ENCODE data around the gene SMYD3. TPM values are rescaled to one million over a fixed set of nuclear protein-coding genes. Genes with fewer than 3 reads are reported as not detected.
"Not testable (repeated sequence)": the region's sequence is repeated elsewhere in the genome, so short reads cannot be mapped to it uniquely, and the experiment has no call there.

The SMYD3 gene
- total RNA-seq, 2 donors from 2014 or later: 16.7 to 18.2 TPM

DNA sequence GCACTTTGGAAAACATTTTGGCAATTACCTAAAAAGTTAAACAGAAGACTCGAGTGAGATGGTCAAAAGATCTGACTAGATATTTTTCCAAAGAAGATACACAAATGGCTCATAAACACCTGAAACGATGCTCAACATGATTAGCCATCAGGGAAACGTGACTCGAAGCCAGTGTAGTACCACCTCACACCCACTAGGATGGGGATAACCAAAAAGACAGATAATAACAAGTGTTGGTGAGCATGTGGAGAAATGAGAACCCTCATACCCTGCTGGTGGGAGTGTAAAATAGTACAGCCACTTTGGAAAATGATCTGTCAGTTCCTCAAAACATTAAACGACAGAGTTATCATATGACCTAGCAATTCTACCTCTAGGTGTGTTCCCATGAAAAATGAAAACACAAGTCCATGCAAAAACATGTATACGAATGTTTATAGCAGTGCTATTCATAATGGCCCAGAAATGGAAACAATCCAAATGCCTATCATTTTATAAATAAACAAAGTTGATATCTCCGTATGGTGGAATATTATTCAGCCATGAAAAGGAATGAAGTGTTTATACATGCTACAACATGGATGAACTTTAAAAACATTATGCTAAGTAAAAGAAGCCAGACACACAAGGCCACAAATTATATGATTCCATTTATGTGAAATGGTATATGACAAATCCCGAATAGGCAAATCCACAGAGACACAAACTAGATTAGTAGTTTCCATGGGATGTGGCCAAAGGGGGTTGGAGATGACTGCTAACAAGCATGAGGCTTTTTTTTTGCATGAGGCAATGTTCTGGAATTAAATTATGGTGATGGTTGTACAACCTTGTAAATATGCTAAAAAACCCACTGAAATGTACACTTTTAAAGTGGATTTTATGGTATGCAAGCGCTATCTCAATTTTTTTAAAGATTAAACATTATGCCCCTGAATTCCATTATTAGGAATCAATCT, 727.0 kb downstream of the SMYD3 start:
- intact Hi-C loops (cut with DNase I): no loop called here
- DNase-seq (ENCODE audit: low spot score): no peak

DNA sequence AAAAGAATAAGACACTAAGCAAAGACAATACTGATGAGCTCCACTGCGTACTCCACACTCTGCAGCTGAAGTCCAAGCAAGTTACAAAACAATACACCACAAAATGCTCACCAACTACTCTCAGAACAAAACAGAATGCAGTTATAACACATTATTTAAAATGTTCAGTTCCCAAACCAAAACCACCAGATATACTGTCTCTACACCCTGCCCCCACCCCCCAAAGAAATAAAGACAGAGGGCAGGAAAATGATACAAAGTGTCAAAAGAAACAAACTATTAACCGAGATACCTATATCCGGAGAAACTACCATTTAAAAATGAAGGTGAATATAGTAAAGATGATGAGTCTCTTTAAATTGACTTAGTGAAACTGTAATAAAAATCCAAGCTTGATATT, 729.3 kb downstream of the SMYD3 start:
- intact Hi-C loops (cut with DNase I): no loop called here

DNA sequence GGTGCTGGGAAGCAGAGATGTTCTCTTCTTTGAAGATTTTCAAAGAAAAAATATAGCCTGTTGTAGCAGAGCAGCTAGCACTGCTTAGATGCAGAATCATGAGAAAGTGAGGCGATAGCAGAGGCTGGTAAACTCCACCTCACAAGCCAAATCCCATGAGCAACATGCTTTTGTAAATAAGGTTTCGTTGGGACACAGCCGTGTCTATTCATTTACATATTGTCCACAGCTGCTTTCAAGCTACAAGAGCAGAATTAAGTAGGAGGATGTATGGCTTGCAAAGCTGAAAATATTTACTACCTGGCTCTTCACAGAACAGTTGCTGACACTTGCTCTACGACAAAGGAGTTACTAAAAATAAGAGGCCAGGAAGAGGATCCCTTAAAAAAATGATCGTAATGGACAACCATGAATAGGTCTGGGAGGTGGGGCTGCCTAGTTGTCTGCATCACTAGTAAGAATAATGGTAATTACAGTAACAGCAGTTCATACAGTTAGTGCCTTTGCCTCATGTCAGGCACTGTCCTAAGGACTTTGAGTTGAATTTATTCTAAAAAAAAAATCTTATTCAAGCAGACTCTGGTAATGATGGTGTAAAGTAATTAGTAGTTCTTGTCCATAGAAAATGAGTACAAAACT, 730.3 kb downstream of the SMYD3 start:
- intact Hi-C loops (cut with DNase I): no loop called here
- no peak for DNase-seq (ENCODE audit: low spot score)

More for the DNA sequence above, 729.3 kb downstream of the SMYD3 start:
- DNase-seq (ENCODE audit: low spot score): no peak

DNA sequence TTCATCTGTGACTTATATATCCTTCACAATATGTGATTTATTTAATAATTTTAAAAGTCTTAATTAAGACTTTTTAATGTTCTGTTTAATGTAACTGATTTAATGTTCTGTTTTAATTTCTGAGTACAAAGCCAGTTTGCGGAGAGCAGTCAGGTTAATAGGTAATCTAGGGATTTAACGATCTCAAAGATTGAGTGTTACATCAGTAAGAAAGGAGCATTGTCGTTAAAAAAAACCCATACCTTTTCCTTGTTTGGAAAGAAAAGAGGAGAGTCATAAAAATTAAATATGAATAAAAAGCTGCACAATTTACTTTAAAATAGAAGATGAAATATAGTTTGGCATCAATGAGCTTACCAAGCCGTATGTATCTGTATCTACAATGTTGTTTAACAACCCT, 730.9 kb downstream of the SMYD3 start:
- DNase-seq (ENCODE audit: low spot score): no peak
- intact Hi-C loops (cut with DNase I): no loop called here

DNA sequence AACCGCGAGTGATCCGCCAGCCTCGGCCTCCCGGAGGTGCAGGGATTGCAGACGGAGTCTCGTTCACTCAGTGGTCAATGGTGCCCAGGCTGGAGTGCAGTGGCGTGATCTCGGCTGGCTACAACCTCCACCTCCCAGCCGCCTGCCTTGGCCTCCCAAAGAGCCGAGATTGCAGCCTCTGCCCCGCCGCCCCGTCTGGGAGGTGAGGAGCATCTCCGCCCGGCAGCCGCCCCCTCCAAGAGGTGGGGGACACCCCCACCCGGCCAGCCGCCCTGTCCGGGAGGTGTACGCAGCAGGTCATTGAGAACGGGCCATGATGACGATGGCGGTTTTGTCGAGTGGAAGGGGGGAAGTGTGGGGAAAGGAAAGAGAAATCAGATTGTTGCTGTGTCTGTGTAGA, 732.1 kb downstream of the SMYD3 start:
- intact Hi-C loops (cut with DNase I); DNase-seq (ENCODE audit: low spot score): not testable (repeated sequence)

DNA sequence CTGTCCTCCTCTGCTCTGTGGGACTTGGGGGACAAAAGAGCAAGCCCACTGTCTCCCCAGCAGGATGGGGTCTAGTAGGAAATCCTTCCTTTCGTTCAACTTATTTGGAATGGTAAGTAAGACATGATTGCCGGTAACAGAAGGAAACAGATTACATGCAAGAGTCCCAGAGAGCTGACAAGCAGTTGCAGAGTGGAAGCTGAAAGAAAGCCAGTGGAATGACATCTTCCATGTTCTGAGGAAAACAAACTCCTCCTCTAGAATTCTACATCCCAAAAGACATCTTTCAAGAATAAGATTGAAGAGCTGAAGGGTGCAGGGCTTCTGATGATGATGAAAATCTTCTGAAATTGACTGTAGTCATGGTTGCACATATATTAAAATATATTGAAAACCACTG, 732.9 kb downstream of the SMYD3 start:
- intact Hi-C loops (cut with DNase I): no loop called here
- DNase-seq (ENCODE audit: low spot score): no peak

DNA sequence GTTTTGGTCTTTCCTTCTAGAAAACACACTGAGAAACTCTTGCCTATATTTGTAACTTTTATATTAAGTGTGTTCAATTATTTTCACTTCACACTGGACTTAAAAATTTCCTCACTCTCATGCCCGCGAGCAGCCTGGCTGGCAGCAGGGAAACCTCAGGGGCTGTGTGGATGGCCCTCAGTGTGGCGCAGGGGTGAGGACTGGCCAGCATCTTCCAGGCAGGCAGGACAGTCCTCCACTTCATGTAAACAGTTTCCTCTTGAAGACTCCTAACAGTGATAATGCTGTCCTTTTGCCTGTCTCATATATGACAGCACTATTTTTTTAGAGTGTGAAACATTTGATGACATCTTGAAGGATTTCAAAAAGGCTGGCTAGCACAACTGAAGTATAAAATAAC, 733.7 kb downstream of the SMYD3 start:
- no peak for DNase-seq (ENCODE audit: low spot score)
- intact Hi-C loops (cut with DNase I): no loop called here

DNA sequence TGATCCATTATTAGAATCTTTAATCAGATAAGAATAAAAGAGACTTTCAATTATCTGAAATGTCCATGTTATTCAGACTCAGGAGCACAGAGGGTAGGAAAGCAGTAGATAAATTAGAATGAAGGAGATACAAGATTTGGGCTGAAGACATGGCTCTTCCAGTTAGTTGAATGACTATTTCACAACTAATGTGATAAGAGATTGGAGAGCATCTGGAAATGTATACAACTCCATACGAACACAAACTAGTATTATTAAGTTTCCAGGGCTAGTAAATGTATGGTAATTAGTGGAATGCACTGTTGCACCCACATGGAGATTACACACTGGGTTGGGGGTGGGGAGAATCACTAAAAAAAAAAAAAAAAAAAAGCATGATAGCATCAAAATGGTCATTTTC, 734.3 kb downstream of the SMYD3 start:
- intact Hi-C loops (cut with DNase I): no loop called here
- DNase-seq (ENCODE audit: low spot score): no peak

DNA sequence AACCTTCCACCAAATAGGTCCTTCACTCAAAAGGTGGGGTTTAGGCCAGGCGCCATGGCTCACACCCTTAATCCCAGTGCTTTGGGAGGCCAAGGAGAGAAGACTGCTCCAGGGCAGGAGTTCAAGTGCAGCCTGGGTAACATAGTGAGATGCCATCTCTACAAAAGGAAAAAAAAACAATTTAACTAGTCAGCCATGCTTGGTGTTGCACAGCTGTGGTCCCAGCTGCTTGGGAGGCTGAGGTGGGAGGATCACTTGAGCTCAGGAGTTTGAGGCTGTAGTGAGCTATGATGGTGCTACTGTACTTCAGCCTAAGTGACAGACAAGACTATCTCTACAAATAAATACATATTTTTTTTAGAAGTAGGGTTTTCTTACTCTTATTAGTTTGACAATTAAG, 734.8 kb downstream of the SMYD3 start:
- intact Hi-C loops (cut with DNase I): no loop called here

DNA sequence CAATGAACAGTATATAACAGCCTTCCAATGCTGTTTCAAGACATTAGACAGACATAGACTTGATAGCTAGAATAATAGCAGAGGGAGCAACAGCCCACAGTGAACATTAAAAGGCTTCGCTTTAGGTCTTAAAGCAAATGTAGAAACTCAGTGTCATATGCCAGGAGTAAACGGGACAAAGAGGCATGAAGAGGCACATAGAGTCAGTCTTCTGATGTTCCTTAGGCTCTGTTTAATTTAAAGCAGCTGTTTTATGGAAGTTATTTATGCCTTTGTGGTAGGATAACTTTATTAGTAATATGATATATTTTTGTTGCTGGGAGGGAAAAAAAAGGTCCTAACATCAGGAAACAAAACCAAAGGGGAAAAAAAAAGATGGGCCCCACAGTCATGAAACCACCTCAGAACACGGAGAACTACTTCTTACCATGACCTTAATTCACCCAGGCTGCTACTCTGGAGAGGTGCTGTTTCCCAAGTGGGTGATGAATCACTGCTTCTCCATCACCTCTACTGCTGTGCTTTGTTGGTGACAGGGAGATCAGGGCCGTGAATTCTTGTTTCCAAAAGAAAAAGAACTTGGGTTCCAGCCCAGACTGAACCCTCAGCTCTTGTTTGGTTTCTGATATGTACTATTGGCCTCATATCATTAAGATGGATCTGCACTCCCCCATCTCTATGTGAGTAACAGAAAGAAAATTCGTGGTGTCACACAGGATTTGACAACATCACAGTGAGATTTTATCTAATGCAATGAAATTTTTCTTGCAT, 735.4 kb downstream of the SMYD3 start:
- intact Hi-C loops (cut with DNase I): no loop called here
- DNase-seq (ENCODE audit: low spot score): no peak

More for the DNA sequence above, 734.8 kb downstream of the SMYD3 start:
- DNase-seq (ENCODE audit: low spot score): no peak

DNA sequence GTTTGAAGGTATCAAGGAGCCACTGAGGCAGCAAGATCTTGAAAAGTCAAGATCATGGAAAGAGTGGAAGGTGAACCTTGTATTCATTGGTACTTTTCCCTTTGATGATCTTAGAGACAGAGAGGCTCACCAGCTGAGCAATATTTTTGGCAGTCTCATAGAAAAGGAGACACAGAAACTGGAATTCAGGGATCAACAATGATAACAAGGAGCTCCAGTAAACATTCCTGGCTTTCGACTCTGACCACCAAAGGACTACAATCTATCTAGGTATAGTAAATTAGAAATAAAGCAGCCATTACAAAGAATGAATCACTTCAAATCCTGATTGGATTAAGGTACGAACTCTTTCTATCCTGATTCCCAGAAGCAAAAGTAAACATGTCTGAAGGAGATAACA, 736.9 kb downstream of the SMYD3 start:
- no peak for DNase-seq (ENCODE audit: low spot score)
- intact Hi-C loops (cut with DNase I): no loop called here

DNA sequence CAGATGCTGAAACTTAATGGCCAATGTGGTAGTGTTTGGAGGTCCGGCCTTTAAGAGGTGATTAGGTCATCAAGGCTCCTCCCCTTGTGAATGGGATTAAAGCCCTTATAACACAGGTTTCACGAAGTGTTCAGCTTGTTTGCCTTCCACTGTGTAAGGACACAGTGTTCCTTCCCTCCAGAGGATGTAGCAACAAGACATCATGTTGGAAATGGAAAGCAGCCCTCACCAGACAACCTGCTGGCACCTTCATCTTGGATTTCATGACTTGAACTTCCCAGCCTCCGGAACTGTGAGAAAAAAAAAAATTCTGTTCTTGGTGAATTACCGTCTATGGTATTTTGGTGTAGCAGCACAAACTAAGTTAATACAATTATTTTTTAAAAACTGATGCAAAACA, 738.5 kb downstream of the SMYD3 start:
- intact Hi-C loops (cut with DNase I): no loop called here
- DNase-seq (ENCODE audit: low spot score): no peak

DNA sequence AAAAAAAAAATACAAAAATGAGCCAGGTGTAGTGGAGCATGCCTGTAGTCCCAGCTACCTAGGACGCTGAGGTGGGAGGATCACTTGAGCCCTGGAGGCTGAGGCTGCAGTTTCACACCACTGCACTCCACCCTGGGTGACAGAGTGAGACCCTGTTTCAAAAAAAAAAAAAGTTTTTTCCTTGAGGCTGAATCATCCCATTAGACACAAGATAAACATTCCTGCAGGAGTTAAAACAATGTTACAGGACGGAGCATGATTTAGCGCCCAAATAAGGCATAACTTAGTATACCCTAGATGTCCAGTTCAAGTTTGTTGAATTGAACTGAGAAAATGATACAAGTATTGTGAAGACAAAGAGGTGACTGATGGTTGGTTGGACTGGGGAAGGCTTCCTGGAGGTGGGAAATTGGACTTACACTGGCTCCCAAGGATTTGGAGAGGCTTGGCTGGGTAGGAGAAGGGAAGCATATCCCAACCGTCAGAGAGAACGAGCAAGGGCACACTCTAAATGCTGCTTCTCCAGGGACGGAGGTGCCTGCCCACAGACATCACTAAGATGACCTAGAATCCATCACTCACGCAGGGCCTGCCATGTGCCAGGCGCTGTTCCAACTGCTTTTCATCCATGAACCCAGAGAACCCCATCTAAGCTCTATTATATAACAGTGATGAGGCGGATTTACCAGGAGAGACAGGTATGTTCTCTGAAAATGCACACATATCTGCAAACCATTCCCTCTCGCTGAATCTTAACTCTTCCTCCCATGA, 741.7 kb downstream of the SMYD3 start:
- no peak for DNase-seq (ENCODE audit: low spot score)

DNA sequence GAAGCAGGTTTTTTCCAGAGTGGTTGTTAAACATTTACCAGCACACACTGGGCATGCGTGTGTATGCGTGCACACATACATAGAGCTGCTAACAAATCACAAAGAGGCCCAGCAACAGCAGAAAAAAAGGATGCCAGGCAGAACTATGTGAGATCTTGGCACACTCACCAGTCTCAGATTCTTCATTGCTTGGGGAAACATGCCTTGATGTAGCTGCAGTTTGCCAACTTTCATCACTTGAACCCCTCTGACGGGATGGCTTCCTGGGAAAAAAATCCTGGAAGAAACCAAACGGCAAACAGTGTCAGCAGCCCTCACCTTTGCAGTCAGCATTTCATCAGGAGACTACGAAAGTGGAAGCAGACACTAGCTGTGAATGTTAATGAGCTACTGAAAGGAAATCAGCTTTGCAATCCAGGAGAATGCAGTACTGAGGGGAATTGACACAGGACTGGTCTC, 743.2 kb downstream of the SMYD3 start:
- DNase-seq (ENCODE audit: low spot score): no peak
- intact Hi-C loops (cut with DNase I): loop anchor here in 1 of 2 donors (1.0 kb wide), 1 partner anchor 32 kb away; no protein-coding TSS in a partner anchor

More for the DNA sequence above, 741.7 kb downstream of the SMYD3 start:
- intact Hi-C loops (cut with DNase I): no loop called here

DNA sequence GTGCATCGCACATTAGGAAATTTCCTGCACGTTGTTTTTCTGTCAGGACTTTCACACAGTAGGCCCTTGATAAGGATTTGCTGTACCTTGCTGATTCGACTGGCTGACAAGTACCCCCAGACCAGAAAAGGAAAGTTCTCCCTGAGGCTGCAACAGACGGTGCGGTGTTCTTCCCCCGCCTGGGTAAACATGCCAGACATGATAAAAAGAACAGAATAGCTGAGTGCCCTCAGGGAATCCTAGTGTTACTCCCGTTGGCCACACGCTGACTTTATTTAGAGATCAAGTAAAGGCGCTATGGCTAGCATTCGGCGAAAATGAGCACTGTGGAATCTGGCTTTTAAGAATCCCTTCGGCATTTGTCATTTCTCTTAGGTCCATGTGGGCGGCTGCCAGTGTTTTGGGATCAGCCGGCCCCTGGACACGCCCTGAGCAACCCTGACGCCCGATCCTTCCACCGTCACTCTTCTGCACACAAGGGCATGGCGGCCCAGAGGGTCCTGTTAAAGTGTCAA, 744.6 kb downstream of the SMYD3 start:
- intact Hi-C loops (cut with DNase I): no loop called here

DNA sequence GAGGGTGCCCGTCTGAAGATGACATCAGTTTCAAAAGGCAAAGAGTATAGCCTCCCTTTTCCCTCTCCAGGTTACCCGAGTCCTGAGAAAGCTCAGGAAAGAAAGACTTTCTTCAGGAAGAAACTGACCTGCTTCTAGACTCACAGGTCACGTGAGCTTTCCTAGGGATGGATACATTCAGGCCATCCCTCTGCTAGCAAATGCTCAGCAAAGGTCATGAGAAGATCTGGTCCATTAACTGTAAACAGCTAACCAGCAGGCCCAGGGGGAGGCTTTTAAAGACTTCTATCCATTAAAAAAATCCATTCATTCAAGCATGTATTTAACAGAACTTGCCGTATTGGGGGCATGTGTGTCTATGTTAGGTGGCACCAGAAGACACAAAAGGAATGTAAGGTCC, 746.8 kb downstream of the SMYD3 start:
- no peak for DNase-seq (ENCODE audit: low spot score)
- intact Hi-C loops (cut with DNase I): no loop called here

More for the DNA sequence above, 744.6 kb downstream of the SMYD3 start:
- no peak for DNase-seq (ENCODE audit: low spot score)

DNA sequence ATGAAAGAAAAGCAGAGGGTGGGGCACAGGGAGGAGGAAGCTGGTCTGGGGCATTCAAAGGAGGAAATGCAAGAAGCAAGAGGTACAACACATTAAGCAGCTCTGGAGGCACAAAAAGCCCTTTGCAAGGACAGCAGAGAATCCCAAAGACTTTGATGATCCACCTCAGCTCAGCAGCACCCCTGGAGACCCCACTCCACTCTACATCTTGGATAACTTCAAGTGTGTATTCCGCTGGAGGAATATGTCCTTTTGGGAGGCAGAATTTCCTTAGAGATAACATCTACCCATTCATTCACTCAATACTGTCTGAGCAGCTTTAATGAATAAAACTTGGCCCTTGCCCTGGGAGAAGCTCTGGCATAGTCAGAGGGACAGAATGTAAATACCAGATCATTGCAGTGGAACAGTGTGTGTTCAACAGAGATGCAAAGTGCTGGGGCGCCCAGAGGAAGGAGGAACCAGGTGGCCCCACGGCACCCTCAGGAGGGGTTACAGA, 752.6 kb downstream of the SMYD3 start:
- no peak for DNase-seq (ENCODE audit: low spot score)

DNA sequence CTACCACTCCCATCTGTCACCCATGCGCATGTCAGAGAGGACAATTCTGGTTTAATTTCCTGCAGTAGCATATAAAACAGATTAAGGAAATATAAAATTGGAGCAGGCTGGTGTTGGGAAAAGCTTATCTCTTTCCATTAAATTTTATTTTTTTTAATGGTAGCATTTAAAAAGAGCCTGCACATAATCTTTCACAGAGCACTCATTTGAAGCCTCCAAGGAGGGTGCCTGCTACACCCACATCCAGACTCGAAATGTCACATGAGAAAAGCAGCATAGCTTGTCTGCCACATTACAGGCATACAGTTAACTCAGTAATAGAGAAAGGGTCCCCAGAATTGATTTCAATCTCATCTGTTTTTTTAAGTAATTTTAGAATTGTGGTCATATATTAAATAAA, 753.3 kb downstream of the SMYD3 start:
- intact Hi-C loops (cut with DNase I): no loop called here

More for the DNA sequence above, 752.6 kb downstream of the SMYD3 start:
- intact Hi-C loops (cut with DNase I): no loop called here

DNA sequence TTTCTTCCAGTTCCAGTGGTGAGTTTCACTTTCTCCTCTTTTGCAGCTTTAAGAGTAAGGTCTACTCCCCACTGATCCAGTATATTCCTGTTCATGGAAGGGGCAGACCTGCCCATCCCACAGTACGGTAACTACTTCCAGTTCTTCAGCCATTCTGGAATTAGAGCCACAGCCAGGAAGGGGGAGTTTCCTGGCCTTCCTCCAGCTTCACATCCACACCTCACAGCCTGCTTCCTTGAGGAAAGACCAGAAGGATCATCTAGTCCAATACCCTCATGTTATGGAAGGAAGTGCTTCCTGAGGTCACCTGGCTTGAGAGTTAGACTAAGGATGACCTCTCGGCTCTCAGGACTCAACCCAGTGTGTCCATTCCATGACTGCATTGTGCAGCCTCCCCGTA, 754.5 kb downstream of the SMYD3 start:
- intact Hi-C loops (cut with DNase I): no loop called here
- DNase-seq (ENCODE audit: low spot score): no peak

More for the DNA sequence above, 753.3 kb downstream of the SMYD3 start:
- no peak for DNase-seq (ENCODE audit: low spot score)
